Measurements from ENCODE around the gene ABLIM1. TPM values are rescaled to one million over a fixed set of nuclear protein-coding genes. Genes with fewer than 3 reads are reported as not detected.

Gene ABLIM1
- total RNA-seq, 1 experiment from 2014 or later, result 62.1 TPM

DNA sequence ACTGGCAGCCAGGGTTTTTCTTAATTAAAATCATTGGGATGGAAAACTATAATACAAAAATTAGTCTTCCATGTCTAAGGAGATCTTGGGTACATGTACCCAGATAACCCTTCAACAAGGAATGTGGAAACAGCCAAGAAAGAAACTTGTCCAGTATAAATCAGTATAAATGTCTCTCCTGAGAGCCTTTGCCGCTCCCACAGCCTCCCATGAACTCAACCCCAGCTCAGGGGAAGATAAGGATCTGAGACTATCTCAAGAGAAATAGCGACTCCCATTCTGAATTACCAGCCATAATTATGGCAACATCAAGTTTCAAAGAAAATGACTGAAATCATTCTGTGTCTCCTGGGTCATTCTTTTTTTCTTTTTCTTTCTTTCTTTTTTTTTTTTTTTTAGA, 221.1 kb downstream of the ABLIM1 start:
- TF ChIP-seq, protein P1, sequence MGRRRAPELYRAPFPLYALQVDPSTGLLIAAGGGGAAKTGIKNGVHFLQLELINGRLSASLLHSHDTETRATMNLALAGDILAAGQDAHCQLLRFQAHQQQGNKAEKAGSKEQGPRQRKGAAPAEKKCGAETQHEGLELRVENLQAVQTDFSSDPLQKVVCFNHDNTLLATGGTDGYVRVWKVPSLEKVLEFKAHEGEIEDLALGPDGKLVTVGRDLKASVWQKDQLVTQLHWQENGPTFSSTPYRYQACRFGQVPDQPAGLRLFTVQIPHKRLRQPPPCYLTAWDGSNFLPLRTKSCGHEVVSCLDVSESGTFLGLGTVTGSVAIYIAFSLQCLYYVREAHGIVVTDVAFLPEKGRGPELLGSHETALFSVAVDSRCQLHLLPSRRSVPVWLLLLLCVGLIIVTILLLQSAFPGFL (CRISPR knock-in tag; IDR thresholded peaks at IDR 0.05; ENCODE audit: borderline replicate concordance), result no peak
- TF ChIP-seq ZBTB21 (CRISPR knock-in tag; IDR thresholded peaks at IDR 0.05; ENCODE audit: borderline replicate concordance), result no peak
- TF ChIP-seq JUN (CRISPR knock-in tag; IDR thresholded peaks at IDR 0.05), result no peak
- no peak for TF ChIP-seq SOX15 (CRISPR knock-in tag; IDR thresholded peaks at IDR 0.05)
- TF ChIP-seq EMX1 (CRISPR knock-in tag; IDR thresholded peaks at IDR 0.05), result no peak
- TF ChIP-seq ZNF425 (CRISPR knock-in tag; conservative IDR thresholded peaks at IDR 0.05), result no peak
- no peak for TF ChIP-seq NR1H2 (CRISPR knock-in tag; IDR thresholded peaks at IDR 0.05)
- TF ChIP-seq FOXP1 (CRISPR knock-in tag; IDR thresholded peaks at IDR 0.05; ENCODE audit: borderline replicate concordance), result no peak
- no peak for TF ChIP-seq ZNF232 (CRISPR knock-in tag; IDR thresholded peaks at IDR 0.05)
- TF ChIP-seq CBFB (CRISPR knock-in tag; IDR thresholded peaks at IDR 0.05; ENCODE audit: low read depth), result no peak
- TF ChIP-seq TCF7 (CRISPR knock-in tag; IDR thresholded peaks at IDR 0.05; ENCODE audit: low read depth), result no peak
- TF ChIP-seq, protein P2, sequence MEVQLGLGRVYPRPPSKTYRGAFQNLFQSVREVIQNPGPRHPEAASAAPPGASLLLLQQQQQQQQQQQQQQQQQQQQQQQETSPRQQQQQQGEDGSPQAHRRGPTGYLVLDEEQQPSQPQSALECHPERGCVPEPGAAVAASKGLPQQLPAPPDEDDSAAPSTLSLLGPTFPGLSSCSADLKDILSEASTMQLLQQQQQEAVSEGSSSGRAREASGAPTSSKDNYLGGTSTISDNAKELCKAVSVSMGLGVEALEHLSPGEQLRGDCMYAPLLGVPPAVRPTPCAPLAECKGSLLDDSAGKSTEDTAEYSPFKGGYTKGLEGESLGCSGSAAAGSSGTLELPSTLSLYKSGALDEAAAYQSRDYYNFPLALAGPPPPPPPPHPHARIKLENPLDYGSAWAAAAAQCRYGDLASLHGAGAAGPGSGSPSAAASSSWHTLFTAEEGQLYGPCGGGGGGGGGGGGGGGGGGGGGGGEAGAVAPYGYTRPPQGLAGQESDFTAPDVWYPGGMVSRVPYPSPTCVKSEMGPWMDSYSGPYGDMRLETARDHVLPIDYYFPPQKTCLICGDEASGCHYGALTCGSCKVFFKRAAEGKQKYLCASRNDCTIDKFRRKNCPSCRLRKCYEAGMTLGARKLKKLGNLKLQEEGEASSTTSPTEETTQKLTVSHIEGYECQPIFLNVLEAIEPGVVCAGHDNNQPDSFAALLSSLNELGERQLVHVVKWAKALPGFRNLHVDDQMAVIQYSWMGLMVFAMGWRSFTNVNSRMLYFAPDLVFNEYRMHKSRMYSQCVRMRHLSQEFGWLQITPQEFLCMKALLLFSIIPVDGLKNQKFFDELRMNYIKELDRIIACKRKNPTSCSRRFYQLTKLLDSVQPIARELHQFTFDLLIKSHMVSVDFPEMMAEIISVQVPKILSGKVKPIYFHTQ (CRISPR knock-in tag; IDR thresholded peaks at IDR 0.05), result no peak
- TF ChIP-seq IRF2 (CRISPR knock-in tag; IDR thresholded peaks at IDR 0.05; ENCODE audit: borderline replicate concordance, low read depth), result no peak
- TF ChIP-seq E2F4 (CRISPR knock-in tag; IDR thresholded peaks at IDR 0.05; ENCODE audit: borderline replicate concordance, low read depth), result no peak
- H3K27me3 Mint-ChIP-seq (ENCODE audit: low read depth), result no peaks in the 10 kb centered on the region
- ChIA-PET POLR2A (no interaction called here), CTCF (interaction anchor here (0.9 to 2.9 kb wide), 3 partner anchors 22 to 385 kb away, joined by 3 to 23 read pairs (median 8); partner anchors contain the start of gene FHIP2A)
- peaks cover 31% of the 10 kb centered on the region for H3K36me3 Mint-ChIP-seq
- H3K27ac Mint-ChIP-seq, result no peak overlapping the region
- no peaks in the 10 kb centered on the region; the same call in 1 of the 2 replicates for H3K4me1 Mint-ChIP-seq
- ATAC-seq (no peak), DNase-seq (ENCODE audit: low spot score) (no peak)
- no peak overlapping the region for H3K4me3 Mint-ChIP-seq
- no peaks in the 10 kb centered on the region for H3K9me3 Mint-ChIP-seq

DNA sequence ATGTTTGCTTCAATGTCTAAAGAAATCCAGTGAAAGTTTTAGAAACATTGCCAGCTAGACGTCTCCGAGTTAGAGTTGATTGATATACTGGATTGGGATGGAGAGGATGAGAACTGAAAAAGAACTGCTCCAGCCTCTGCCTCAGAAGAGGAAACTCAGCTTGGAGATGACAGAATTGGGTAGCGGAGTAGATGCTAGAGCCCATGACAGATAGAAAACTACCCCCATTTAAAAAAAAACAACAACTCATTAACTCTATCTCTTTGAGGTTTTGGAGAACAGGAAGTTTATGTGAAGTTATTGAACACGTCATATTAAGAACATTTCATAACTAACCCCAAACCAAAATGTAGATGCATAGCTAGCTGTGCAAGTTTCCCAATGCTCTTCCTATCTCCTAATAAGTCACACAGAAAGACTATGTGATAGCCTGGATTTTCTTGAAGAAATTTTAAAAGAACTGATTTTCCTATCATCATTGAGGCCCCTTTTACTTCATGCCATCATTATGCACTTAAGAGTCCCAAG, 225.4 kb downstream of the ABLIM1 start:
- DNase-seq (ENCODE audit: low spot score) (no peak), ATAC-seq (no peak)
- Mint-ChIP-seq H3K27ac (no peak overlapping the region), H3K27me3 (ENCODE audit: low read depth) (no peaks in the 10 kb centered on the region), H3K36me3 (peaks cover 10% of the 10 kb centered on the region), H3K9me3 (no peaks in the 10 kb centered on the region), H3K4me3 (no peak overlapping the region), H3K4me1 (peaks cover 9% of the 10 kb centered on the region)
- TF ChIP-seq, protein P3, sequence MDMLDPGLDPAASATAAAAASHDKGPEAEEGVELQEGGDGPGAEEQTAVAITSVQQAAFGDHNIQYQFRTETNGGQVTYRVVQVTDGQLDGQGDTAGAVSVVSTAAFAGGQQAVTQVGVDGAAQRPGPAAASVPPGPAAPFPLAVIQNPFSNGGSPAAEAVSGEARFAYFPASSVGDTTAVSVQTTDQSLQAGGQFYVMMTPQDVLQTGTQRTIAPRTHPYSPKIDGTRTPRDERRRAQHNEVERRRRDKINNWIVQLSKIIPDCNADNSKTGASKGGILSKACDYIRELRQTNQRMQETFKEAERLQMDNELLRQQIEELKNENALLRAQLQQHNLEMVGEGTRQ (CRISPR knock-in tag; IDR thresholded peaks at IDR 0.05), result no peak
- no peak for TF ChIP-seq MYBL2 (CRISPR knock-in tag; IDR thresholded peaks at IDR 0.05)
- TF ChIP-seq, protein P4, sequence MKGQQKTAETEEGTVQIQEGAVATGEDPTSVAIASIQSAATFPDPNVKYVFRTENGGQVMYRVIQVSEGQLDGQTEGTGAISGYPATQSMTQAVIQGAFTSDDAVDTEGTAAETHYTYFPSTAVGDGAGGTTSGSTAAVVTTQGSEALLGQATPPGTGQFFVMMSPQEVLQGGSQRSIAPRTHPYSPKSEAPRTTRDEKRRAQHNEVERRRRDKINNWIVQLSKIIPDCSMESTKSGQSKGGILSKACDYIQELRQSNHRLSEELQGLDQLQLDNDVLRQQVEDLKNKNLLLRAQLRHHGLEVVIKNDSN (CRISPR knock-in tag; IDR thresholded peaks at IDR 0.05), result no peak
- TF ChIP-seq, protein P5, sequence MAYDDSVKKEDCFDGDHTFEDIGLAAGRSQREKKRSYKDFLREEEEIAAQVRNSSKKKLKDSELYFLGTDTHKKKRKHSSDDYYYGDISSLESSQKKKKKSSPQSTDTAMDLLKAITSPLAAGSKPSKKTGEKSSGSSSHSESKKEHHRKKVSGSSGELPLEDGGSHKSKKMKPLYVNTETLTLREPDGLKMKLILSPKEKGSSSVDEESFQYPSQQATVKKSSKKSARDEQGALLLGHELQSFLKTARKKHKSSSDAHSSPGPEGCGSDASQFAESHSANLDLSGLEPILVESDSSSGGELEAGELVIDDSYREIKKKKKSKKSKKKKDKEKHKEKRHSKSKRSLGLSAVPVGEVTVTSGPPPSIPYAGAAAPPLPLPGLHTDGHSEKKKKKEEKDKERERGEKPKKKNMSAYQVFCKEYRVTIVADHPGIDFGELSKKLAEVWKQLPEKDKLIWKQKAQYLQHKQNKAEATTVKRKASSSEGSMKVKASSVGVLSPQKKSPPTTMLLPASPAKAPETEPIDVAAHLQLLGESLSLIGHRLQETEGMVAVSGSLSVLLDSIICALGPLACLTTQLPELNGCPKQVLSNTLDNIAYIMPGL (CRISPR knock-in tag; IDR thresholded peaks at IDR 0.05), result no peak
- TF ChIP-seq GTF2I (CRISPR knock-in tag; conservative IDR thresholded peaks at IDR 0.05), result no peak
- ChIA-PET POLR2A (no interaction called here), CTCF (interaction anchor here (1.0 to 5.2 kb wide), 2 partner anchors 26 to 128 kb away, joined by 3 to 32 read pairs; no protein-coding TSS in a partner anchor)
